Activated T-cell treated with anti-CD3 and anti-CD28 coated beads for 48 hours (primary cell): ENCODE data around the gene PWWP2B.

Experiments used
- DNase-seq: peaks from one replicate; pipeline ENCODE4 v3.0.0-alpha.2; 2020; ENCODE audit warnings: low read depth

Gene PWWP2B

GRCh38 chr10:132397036-132397541 lies at the start of gene PWWP2B:
PWWP2B (plus strand) TSS chr10:132397200; CDS start chr10:132397227, 27 bp downstream.
- peak; percentile 37 for DNase-seq

GRCh38 chr10:132347211-132347930 lies 49.6 kb upstream of the PWWP2B start:
- DNase-seq = no peak

GRCh38 chr10:132347931-132348267 lies 49.1 kb upstream of the PWWP2B start:
- DNase-seq = no peak

GRCh38 chr10:132349766-132350165 lies 47.2 kb upstream of the PWWP2B start:
- DNase-seq = no peak

GRCh38 chr10:132350391-132350790 lies 46.6 kb upstream of the PWWP2B start:
- DNase-seq = no peak

GRCh38 chr10:132350946-132351345 lies 46.1 kb upstream of the PWWP2B start:
- DNase-seq = no peak

GRCh38 chr10:132351611-132352010 lies 45.4 kb upstream of the PWWP2B start:
- no peak for DNase-seq

GRCh38 chr10:132352462-132353308 lies 44.3 kb upstream of the PWWP2B start:
- DNase-seq = peak; percentile 65

- DNase-seq = no peak
Measured at GRCh38 chr10:132353456-132354355, 43.3 kb upstream of the PWWP2B start.

- DNase-seq = no peak
Measured at GRCh38 chr10:132354356-132355094, 42.5 kb upstream of the PWWP2B start.

- no peak for DNase-seq
Measured at GRCh38 chr10:132355297-132355696, 41.7 kb upstream of the PWWP2B start.

- DNase-seq = no peak
Measured at GRCh38 chr10:132355754-132356153, 41.2 kb upstream of the PWWP2B start.

GRCh38 chr10:132356621-132357195 lies 40.3 kb upstream of the PWWP2B start:
- DNase-seq = no peak

- DNase-seq = no peak
Measured at GRCh38 chr10:132357286-132358058, 39.5 kb upstream of the PWWP2B start.

GRCh38 chr10:132359305-132360040 lies 37.5 kb upstream of the PWWP2B start:
- no peak for DNase-seq

- peak; percentile 26 for DNase-seq
Measured at GRCh38 chr10:132360766-132361447, 36.1 kb upstream of the PWWP2B start.

- DNase-seq = no peak
Measured at GRCh38 chr10:132361581-132362101, 35.4 kb upstream of the PWWP2B start.

- DNase-seq = no peak
Measured at GRCh38 chr10:132362151-132362611, 34.8 kb upstream of the PWWP2B start.

GRCh38 chr10:132363376-132363775 lies 33.6 kb upstream of the PWWP2B start:
- DNase-seq = no peak
